Activated CD4-positive, alpha-beta memory T cell treated with anti-CD3 and anti-CD28 coated beads, Interleukin-2, amount 10 ng/mL, durations not matched to agents 7 days and 5 days (primary cell): Measurements from ENCODE around the gene FAM83E. TPM values are rescaled to one million over a fixed set of nuclear protein-coding genes. Genes with fewer than 3 reads are reported as not detected.

ENCODE experiments used
- CTCF ChIA-PET: fragments of 350-600 bp; sonication (Branson Sonifier 250); formaldehyde crosslinking; loops from one replicate; lab custom pipeline; 2021; ENCODE audit warnings: antibody characterized with exemption, inconsistent platforms; lab: Charles Lee
- POLR2A ChIA-PET: fragments of 350-600 bp; sonication (Branson Sonifier 250); formaldehyde crosslinking; loops from one replicate; lab custom pipeline; 2021; ENCODE audit warnings: antibody characterized with exemption; lab: Charles Lee
- DNase-seq: peaks from one replicate; pipeline ENCODE4 v3.0.0-alpha.2; 2020
- H3K27ac Mint-ChIP-seq: one replicate; pipeline ENCODE4 v1.8.0; 2021; ENCODE audit warnings: mild to moderate bottlenecking, mixed read lengths
- H3K27me3 Mint-ChIP-seq: one replicate; pipeline ENCODE4 v1.8.0; 2021; ENCODE audit warnings: mixed read lengths
- H3K36me3 Mint-ChIP-seq: one replicate; pipeline ENCODE4 v1.8.0; 2021; ENCODE audit warnings: low read depth, mixed read lengths
- H3K4me1 Mint-ChIP-seq: one replicate; pipeline ENCODE4 v1.8.0; 2021; ENCODE audit warnings: mixed read lengths
- H3K4me3 Mint-ChIP-seq: one replicate; pipeline ENCODE4 v1.8.0; 2021; ENCODE audit warnings: mild to moderate bottlenecking, mixed read lengths
- H3K9me3 Mint-ChIP-seq: one replicate; pipeline ENCODE4 v1.8.0; 2021; ENCODE audit warnings: mixed read lengths
- total RNA-seq, 2 experiments: library from RNA; stranded (reverse); gene quantifications; one replicate each; pipeline ENCODE4 v1.2.3, GENCODE V29; 2021

The FAM83E gene
- total RNA-seq, 2 experiments from 2014 or later = 1.3 to 2.6 TPM

GRCh38 chr19:48571378-48572162 lies 43.3 kb downstream of the FAM83E start:
- ChIA-PET CTCF (interaction anchor here (1.1 kb wide), 1 partner anchor 13 kb away, joined by 4 read pairs; no protein-coding TSS in a partner anchor), POLR2A (no interaction called here)
- no peaks in the 10 kb centered on the region for H3K36me3 Mint-ChIP-seq
- no peak overlapping the region for H3K27ac Mint-ChIP-seq
- no peaks in the 10 kb centered on the region for H3K4me1 Mint-ChIP-seq
- no peak for DNase-seq
- H3K9me3 Mint-ChIP-seq = no peaks in the 10 kb centered on the region
- no peaks in the 10 kb centered on the region for H3K27me3 Mint-ChIP-seq
- H3K4me3 Mint-ChIP-seq = no peak overlapping the region

GRCh38 chr19:48569814-48570213 lies 45.1 kb downstream of the FAM83E start:
- H3K4me3 Mint-ChIP-seq = no peak overlapping the region
- H3K9me3 Mint-ChIP-seq = no peaks in the 10 kb centered on the region
- no peak overlapping the region for H3K27ac Mint-ChIP-seq
- no peaks in the 10 kb centered on the region for H3K4me1 Mint-ChIP-seq
- no peak for DNase-seq
- CTCF ChIA-PET = no interaction called here
- no peaks in the 10 kb centered on the region for H3K36me3 Mint-ChIP-seq
- H3K27me3 Mint-ChIP-seq = no peaks in the 10 kb centered on the region
- POLR2A ChIA-PET = no interaction called here

DNA sequence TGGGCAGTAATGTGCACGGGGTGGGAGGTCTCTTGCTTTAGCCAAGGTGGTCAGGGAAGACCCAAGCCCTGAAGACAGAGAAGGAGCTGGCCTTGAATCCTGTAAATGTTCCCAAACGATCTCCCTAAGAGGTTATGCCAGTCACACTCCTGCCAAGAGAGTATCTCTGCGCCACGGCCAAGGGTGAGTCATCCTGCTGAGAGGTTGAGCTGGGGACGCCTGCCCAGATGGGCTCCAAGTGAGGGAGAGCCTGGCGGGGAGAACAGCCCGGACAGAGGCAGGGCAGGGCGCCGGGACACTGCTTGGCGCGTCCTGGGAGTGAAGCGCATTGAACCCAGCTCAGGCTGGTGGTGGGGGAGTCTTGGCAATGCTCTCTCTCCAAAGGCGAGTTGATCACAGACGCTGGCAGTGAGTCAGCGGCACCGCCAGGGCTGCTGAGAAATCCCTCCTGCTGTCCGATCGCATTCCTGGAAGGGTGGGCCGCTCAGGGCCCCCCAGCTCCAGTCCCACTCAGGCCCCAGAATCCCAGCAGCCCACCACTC lies 46.5 kb downstream of the FAM83E start:
- no peak overlapping the region for H3K4me3 Mint-ChIP-seq

GRCh38 chr19:48565090-48565489 lies 49.8 kb downstream of the FAM83E start:
- ChIA-PET POLR2A (no interaction called here), CTCF (no interaction called here)
- DNase-seq = no peak
- H3K9me3 Mint-ChIP-seq = no peaks in the 10 kb centered on the region
- H3K36me3 Mint-ChIP-seq = no peaks in the 10 kb centered on the region
- H3K4me3 Mint-ChIP-seq = no peak overlapping the region
- no peaks in the 10 kb centered on the region for H3K27me3 Mint-ChIP-seq
- H3K27ac Mint-ChIP-seq = no peak overlapping the region
- no peaks in the 10 kb centered on the region for H3K4me1 Mint-ChIP-seq

More for the DNA sequence above, 46.5 kb downstream of the FAM83E start:
- CTCF ChIA-PET = interaction anchor here (0.6 kb wide), 1 partner anchor 140 kb away, joined by 3 read pairs; no protein-coding TSS in a partner anchor
- POLR2A ChIA-PET = no interaction called here
- Mint-ChIP-seq H3K36me3 (no peaks in the 10 kb centered on the region), H3K4me1 (no peaks in the 10 kb centered on the region), H3K9me3 (no peaks in the 10 kb centered on the region), H3K27ac (no peak overlapping the region), H3K27me3 (no peaks in the 10 kb centered on the region)
- no peak for DNase-seq

Other genes starting within 250 kb of the FAM83E start
- gene KDELR1, start 223.5 kb downstream of the FAM83E start, total RNA-seq = 10 to 100 TPM; 91.8 to 94.4 TPM
- gene GRIN2D, start 221.4 kb downstream of the FAM83E start, total RNA-seq = under 1 TPM; 0.18 TPM
- gene GRWD1, start 169.1 kb downstream of the FAM83E start, total RNA-seq = 10 to 100 TPM; 25.6 to 27.1 TPM
- gene KCNJ14, start 159.5 kb downstream of the FAM83E start, total RNA-seq = under 1 TPM; 0.73 to 0.86 TPM
- 10 to 100 TPM; 53.2 to 55.3 TPM for gene CYTH2, start 145.7 kb downstream of the FAM83E start, total RNA-seq
- gene LMTK3, start 103.2 kb downstream of the FAM83E start, total RNA-seq = 1 to 10 TPM; 3.8 to 5.4 TPM
- gene SULT2B1, start 62.9 kb downstream of the FAM83E start, total RNA-seq = not detected
- not detected for gene SPACA4, start 8.3 kb downstream of the FAM83E start, total RNA-seq
- 1,000 to 10,000 TPM; 1,511 to 1,528 TPM for gene RPL18, start 4.1 kb upstream of the FAM83E start, total RNA-seq
- gene SPHK2, start 4.4 kb upstream of the FAM83E start, total RNA-seq = 10 to 100 TPM; 27.7 to 29.5 TPM
- gene DBP, start 22.3 kb upstream of the FAM83E start, total RNA-seq = 10 to 100 TPM; 18.7 to 19.1 TPM
- gene CA11, start 31.1 kb upstream of the FAM83E start, total RNA-seq = 1 to 10 TPM; 3.9 to 4.5 TPM
- gene NTN5, start 57.9 kb upstream of the FAM83E start, total RNA-seq = 1 to 10 TPM in 1 of 2 experiments, under 1 TPM in 1; 0.68 to 1.1 TPM
- not detected for gene FUT2, start 80.9 kb upstream of the FAM83E start, total RNA-seq
- gene MAMSTR, start 104.6 kb upstream of the FAM83E start, total RNA-seq = 1 to 10 TPM in 1 of 2 experiments, under 1 TPM in 1; 0.88 to 1.2 TPM
- under 1 TPM; 0.05 to 0.15 TPM for gene RASIP1, start 125.5 kb upstream of the FAM83E start, total RNA-seq
- gene IZUMO1, start 131.8 kb upstream of the FAM83E start, total RNA-seq = not detected
- under 1 TPM; 0.28 to 0.45 TPM for gene FUT1, start 137.6 kb upstream of the FAM83E start, total RNA-seq
- gene FGF21, start 140.4 kb upstream of the FAM83E start, total RNA-seq = not detected
- 10 to 100 TPM; 39.8 TPM for gene BCAT2, start 196.0 kb upstream of the FAM83E start, total RNA-seq
- gene HSD17B14, start 221.4 kb upstream of the FAM83E start, total RNA-seq = under 1 TPM; 0.50 to 0.63 TPM